GM18511 (cell line): ENCODE measurements around the gene GSDMA.

Experiments used
- ATAC-seq: cut with Tn5 transposase; IDR thresholded peaks from one replicate; pipeline ENCODE4 v1.9.1; 2021; ENCODE audit warnings: mild to moderate bottlenecking, moderate library complexity; ENCODE audit not compliant: unreplicated experiment

GSDMA gene

DNA sequence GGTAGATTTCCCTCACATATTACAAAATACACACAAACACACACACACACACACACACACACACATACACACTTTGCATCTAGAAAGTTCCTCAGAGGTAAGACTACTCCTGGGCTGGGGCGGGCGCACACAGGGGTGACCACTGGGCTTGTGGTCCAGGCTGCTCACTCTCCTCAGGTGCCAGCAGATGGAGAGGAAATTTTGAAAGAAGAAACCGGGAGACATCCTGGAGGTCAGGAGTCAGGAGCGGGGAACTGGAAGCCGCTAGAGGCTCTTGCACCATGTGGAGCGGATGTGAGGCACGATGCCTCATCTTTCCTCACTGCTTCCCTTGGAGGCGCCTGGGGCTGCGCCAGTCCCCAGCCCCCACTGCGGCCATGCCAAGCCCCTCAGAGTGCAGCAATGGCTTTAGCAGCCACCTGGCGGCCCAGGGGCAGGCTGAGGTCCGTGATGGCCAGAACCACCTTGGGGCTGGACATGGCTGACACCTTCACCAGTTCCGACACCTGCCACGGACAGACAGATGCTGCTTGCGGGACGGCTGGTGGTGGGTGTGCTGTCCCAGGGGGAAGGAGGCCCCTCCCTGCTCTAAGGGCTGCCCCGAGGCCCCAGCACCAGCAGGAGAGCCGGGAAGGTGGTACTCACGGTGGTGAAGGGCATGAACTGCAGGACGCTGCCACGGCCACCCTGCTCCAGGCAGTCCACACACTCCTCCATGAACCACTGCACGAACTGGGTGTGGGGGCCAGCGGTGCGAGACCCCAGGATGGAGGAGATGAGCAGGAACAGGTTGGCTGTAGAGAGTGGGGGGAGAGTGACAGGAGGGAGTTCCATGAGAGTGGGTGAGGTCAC is 56.6 kb downstream of the GSDMA start:
- ATAC-seq, result no peak

DNA sequence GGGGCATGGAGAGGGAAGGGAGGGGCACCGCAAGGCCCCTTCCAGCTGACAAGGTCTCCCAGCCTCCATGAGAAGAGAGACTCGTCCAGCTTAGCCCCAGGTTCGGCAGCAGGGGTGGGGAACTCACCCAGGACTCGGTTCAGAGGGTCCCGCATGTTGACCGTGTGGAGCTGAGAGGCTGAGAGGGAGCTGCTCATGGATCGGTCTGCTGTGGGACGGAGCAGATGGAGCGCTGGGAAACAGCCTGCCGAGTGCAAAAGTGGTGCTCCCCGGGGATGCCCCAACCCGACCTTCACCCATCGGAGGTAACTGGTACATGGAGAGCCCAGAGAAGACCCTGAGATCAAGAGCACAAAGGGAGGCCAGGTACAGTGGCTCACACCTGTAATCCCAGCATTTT is 57.3 kb downstream of the GSDMA start:
- no peak for ATAC-seq

DNA sequence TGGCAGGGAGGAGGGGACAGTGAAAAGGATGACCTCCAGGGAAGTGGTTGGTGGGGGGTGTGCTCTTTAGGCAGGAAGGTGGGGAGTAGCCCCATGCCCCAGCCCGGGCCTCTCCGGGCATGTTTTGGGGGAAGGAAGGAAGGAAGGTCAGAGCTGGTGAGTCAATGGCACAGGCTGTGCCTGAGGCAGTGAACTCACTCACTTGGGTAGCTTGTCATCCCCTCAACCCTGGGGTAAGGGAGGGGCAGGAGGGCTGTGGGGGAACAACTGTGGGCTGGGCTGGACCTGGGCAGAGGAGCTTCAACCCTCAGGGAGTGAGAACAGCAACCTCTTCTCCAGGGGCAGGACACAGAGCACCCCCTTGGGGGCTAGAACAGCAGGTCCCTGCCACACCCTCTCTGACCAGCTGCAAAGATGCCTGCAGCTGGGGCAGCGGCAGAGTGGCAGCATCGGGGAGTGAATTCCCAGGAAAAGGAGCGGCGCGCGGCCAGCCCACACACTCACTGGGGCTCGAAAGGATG is 58.7 kb downstream of the GSDMA start:
- no peak for ATAC-seq

DNA sequence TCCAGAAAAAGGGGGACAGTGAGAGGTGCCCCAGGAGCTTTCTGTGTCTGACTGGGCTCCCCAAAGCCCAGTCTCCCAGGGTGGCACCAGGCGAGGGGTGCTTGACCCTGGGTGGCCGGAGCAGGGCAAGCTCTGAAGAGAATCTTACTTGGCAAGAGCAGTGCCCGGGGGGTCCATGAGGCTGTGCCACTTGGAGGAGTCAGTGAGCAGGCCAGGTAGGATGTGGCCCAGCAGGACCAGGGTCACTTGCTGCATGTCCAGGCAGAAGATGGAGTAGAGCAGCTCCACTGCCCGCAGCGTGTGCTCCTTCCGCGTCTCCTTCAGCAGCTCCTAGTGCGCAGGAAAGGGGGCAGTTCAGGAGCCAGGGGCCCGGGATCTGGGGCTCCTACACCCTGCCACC is 59.7 kb downstream of the GSDMA start:
- ATAC-seq, result no peak

DNA sequence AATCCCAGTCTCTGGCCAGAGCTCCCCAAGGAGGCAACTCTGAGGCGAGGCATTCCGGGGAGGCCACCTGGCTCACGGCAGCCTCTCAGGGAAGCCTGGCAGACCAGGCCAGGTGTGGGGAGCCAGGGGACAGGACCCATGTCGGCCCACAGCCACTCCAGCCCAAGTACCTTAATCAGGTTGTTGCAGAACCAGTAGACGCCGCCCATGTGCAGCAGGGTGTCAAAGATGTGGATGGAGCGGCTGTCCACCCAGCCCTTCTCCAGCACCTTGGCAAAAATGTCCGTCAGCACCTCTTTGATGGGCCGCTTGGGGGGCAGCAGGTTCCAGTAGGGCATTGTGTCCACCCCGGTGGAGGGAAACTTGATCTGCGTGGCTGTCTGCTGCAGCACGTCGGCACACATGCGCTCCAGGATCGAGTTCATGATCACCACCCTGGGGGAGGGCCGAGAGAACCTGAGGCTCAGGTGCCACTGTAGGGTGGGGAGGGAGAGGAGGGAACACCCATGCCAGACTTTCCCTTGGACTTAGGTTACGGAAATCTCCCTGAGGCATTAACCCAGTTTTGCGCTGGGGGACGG is 60.2 kb downstream of the GSDMA start:
- no peak for ATAC-seq

DNA sequence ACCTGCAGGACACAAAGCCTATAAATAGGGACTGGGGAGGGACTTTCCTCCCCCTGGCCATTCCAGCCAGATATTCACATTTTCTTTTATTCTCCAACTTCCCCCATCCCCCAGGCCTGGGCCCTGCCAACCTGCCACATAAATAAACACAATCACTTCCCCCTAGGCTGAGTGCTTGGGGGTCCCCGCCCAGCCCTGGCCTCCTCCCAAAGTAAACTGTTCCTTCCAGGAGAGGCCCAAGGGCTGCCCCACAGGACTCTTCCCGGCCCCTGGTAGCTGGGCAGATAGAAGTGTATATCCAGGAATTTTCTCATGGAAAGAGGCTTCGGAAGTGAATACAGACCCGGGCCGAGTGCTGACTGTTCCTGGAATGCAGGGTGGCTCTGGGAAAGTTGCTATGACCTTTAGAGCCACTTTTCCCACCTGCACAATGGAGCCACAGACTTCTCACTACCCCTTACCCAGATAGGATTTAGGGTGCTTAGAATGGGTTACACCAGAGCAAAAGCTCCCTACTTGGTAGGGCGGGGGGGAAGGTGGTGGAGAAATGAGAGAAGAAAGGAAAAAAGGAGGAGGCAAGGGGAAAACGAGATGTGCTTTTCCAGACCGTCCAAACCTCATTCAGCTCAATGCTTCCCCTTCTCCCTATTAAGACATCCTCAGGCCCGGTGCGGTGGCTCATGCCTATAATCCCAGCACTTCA is 60.9 kb downstream of the GSDMA start:
- ATAC-seq, result no peak

DNA sequence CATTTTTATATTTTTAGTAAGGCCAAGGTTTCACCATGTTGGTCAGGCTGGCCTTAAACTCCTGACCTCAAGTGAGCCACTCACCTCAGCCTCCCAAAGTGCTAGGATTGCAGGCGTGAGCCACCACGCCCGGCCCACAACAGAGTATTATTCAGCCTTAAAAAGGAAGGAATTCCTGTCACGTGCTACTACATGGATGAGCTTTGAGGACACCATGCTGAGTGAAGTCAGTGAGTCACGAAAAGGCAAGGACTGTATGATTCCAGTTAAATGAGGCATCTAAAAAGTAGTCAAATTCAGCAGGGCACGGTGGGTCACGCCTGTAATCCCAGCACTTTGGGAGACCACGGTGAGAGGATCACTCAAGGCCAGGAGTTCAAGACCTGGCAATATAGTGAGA is 62.1 kb downstream of the GSDMA start:
- ATAC-seq, result no peak

DNA sequence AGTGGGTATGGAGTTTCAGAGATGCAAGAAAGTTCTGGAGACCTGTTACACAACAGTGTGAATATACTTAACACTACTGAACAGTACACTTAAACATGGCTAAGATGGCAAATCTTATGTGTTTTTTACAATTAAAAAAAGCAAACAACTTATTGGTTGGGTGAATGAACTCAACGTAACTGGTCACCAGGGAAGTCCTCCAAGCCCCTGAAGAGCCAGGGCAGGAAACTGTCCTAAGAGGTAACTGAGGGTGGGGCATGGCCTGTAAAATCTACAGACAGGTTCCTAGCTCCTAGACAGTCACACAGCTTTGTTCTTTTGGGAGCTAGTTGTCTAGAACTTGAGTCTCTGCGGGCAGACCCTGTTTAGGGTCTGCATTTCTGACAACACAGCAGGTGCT is 62.8 kb downstream of the GSDMA start:
- ATAC-seq, result no peak

DNA sequence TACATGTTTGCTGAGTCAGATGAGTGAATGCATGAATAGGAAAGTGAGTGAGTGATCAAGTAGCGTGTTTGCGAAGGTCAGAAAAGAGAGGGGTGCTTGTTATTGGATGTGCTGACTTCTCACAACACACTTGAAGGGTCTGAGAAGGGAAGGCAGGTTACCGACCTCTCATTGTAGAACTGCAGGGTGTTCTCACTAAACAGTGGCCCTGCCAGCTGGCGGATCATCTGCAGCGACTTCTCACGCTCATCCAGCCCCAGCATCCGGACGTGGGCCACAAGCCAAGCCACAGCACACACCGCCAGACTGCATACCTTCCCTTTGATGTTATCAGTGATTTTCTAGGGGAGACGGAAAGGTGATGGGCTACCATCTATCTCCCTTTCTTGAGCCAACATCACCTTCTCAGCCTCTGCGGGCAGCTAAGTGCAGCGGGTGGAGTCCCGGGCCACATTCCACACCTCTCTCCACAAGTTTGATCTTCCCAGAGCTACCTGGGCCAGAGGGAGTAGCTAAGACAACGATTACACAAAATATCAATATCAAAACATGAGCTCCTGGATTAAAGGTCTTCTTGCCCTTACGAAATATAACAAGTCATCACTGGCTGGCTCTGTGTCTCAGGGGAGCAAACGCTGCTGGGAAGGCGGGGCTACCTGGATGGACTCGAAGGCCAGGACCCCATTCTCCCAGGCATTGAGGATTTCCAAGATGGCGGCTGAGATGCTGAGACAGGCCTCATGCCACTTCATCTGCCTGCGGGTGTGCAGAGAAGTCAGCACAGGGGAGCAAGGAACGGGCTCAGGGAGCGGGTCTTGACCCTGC is 63.4 kb downstream of the GSDMA start:
- ATAC-seq, result no peak

DNA sequence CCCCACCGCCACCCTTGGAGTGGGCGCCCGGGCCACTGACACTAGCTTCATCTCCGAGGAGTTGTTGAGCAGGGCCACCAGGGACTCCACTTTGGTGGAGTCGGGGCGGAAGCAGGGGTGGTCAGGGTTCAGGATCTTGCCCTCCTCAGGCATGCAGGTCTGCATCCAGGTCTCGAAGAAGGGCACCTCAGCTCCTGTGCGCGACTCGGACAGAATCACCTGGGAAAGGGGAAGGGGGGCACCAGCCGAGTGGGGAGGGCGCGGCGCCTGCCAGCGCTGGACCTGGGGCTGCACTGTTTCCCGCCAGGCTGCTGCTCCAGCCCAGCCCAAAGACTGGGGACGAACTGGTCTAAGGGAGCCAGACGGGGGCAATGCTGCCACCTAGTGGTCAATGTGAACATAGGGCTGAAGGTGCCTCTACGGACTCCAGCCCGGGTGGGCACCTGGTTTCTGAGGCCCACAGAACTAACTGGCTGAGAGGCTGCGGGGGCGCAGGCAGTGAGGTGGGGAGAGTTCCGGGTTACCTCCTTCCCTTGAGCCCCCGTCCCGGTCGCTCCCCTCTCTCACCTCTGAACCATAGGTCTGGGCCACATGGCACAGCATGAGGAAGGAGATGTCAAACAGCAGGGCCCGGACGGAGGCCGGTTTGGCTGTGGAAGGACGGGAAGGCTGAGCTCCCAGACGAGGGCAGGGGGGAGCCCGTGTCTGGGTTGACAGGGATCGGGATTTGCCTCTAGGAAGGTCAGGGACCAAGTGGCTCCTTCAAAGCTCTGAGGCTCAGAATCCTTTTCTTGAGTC is 64.2 kb downstream of the GSDMA start:
- no peak for ATAC-seq
